ENCODE data around the gene GSTM1.
A peak's percentile ranks its signal among the peaks of the same experiment; 100 is the strongest.

Gene GSTM1

DNA sequence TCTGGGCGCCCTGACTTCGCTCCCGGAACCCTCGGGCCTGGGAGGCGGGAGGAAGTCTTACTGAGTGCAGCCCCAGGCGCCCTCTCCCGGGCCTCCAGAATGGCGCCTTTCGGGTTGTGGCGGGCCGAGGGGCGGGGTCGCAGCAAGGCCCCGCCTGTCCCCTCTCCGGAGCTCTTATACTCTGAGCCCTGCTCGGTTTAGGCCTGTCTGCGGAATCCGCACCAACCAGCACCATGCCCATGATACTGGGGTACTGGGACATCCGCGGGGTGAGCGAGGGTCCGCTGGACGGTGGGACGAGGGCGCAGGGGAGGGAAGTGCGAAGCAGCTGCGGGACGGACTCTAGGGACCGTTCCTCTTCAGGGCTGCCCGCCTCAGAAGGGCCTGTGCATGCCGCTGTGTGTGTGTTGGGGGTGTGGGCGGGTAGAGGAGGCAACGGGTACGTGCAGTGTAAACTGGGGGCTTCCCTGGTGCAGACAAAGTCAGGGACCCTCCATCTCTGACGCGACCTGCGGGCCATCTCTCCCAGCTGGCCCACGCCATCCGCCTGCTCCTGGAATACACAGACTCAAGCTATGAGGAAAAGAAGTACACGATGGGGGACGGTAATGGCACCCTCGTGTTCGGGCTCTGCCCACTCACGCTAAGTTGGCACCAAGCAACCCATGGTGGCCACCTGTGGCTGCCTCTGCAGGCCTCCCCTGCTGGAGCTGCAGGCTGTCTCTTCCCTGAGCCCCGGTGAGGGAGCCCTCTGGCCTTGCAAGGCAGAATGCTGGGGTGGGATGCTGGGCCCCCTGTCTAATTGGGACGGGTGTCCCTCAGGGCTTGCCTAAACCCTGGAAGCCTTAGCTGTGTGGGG lies at the start of gene GSTM1:
TSS of gene GSTM1 (plus strand) at position 177 of the 859 bp plus-strand sequence. CDS start at position 234, 57 bp downstream.
- DNase-seq, result no peak

DNA sequence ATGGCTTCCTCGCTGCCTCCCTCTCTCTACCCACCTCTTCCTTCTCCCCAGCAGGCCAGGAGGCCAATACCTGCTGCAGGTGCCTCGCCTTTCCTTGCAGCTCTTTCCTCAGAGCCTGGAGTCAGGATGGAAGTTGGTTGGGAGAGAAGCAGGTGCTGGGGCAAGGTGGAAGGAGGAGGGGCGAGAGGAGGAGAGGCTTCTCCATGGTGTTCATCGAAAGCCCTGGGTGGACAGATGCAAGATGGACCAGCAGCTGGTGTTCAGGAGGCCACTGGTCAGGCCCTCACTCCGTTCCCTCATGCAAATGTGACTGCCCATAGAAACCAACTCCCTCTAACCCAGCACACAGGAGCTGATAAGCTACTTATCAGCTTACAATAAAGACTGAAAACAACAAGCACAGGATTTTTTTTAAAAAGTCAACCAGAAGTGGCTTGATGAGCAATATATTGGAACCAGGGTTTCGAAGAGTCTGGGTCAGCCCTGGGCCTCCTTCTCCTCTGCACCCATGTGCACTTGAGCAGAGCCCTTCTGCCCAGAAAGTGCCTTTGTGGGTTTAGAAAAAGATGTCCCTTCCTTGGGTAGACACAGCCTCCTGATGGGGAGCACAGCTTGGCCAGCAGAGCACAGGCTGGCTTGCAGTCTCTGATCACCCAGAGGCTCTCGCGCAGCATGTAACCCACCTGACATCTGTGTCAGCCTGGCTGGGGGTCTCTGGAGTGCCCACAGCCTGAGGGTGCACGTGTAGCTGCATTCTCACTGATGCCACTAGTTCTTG lies 48.4 kb upstream of the GSTM1 start:
- no peak for DNase-seq

DNA sequence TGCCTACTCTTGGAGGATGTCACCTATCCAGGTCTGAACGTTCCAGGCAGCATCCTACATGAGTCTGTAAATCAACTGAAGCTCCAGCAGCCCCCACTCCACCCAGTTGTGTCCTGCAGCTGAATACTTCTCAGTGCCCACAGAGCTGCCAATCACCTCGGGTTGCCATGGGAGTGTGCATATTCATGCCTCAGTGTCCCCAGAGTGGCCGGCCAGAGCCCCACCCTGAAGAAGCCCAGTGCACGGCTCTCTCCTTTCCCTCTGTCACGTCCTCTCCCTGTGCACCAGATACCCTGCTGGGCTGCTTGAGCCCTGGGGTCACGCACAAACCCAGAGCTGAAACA lies 47.8 kb upstream of the GSTM1 start:
- DNase-seq, result no peak

DNA sequence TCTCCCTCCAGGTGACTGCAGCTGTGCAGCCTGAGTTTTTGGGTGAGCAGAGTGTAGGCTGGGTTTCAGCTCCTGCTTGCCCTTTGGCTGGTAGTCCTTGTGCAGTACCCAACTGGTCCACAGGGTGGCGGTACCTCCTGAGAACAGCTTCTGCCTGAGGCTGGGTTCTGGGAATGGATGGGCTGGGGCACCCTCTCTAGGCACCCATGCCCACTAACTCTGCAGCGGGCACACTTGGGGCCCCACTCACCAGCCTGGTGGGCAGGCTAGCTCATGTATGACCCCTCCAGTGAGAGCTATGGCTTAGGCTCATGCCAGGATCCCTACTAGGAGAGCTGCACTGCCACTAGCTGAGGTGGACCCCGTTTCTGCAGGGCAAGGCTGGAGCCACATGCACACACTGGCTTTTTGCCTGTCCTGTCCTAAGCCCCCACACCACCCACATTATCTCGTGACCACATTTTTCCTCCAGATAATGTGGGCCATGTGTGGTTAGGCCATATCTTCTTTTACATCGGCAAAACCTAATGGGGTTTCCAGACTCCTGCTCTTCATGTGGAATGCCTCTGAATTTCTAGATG lies 47.2 kb upstream of the GSTM1 start:
- DNase-seq, result peak; percentile 87

DNA sequence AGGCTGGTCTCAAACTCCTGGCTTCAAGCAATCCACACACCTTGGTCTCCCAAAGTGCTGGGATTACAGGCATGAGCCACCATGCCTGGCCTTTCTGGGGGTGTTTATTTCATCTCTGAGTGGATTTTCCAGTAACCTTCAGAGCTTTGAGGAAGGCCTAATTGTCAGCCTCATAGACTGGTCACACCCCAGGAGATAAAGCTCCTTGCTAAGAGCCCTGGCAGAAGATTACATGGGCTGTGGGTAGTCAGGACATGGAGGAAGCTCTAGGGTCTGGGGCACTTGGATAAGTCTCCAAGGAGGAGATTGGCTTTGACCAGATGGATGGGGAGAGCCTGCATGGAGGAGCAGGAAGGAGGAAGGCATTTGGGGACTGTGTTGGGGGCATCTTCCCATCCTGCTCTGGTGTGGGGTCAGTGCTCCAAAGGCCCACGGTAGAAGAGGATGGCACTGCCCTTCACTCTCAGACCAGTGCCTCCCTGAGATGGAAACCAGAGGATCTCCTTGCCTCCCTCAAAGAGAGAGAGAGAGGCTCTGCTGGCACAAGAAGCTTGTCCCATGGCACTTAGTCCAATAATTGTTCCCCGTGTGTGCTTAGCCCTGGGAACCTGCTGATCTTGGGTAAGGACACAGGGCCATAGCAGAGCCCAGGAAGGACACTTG lies 46.4 kb upstream of the GSTM1 start:
- no peak for DNase-seq

DNA sequence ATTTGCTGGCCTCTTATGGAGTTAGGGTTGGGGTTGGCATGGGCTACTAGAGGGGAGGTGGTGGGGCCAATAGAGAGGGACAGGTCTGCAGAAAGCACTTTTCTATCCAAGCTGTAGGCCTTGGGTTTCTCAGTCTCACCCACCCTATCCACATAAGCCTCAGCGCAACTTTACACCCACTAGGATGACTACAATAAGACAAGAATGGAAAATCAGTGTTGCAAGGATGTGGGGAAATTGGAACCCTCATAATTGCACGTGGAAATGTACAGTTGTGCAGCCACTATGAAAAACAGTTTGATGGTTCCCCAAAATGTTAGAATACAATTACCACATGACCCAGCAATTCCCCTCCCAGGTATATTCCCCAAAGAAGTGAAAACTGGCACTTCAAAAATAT lies 45.8 kb upstream of the GSTM1 start:
- DNase-seq, result no peak

DNA sequence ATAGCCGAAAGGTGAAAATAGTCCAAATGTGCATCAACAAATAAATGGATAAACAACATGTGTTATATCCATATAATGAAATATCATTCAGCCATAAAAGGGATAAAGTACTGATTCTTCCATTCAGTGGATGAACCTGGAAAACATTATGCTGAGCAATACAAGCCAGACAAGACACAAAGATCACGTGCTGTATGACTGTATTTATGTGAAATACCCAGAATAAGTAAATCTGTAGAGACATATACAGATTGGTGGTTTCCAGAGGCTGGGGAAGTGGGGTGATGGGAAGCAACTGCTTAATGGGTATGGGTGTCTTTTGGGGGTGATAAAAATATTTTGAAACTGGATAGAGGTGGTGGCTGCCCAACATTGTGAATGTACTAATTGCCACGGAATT lies 45.0 kb upstream of the GSTM1 start:
- DNase-seq, result no peak

DNA sequence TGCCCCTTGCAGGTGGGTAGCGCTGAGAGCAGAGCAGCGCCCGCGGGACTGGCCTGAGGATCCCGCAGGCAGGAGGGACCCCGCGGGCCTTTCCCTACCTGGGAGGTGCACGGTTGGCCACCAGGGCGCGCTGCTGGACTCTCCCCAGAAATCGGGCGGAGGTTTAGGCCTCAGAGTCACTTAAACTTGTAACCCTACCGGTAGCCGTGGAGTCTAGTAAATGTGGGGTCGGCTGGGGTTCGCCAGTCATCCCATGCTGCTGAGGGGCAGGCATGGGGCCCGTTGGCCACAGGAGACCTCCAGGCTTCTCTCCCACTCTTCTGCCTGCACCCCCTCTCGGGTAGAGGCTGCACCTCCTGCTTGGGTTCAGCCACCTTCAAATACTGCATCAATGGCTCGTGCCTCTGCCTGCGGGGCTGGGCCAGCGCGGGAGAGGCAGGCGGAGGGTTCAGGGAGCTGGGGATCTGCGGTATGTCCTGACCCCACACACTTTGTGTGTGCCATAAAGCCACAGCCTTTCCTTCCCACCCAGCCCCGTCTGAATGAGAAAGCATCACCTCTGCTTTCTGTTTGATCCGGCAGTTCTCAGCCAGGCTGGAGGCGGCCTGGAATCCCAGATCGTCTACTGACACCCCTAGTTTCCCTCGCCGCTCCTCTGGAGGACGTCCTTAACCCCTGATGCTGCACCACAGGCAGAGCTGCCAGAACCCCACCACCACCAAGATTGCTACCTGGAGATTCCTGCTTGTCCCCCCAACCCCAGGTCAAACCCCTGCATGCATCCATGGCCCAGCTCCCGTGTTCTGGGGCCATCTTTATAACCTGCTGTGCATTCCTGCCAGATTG lies 44.0 kb upstream of the GSTM1 start:
- peak; percentile 84 for DNase-seq

DNA sequence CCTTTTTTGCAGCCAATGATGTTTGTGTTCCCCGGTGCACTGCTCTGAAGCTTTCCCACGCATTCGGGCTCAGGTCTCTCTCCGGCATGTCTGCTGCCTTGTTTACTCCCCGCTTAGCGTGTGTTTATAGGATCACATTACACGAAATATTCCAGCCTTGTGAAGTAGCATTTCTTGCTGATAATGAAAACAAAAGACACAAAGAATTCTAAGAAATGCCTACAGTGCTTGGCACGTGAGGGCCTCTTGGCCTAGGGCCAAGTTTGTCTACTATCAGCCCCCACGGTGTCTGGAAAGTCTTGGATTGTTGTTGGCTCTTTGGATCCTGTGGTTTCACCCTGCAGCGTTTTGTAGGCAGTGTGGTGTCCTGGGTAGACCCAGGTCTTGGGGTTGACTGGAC lies 42.9 kb upstream of the GSTM1 start:
- DNase-seq, result no peak

DNA sequence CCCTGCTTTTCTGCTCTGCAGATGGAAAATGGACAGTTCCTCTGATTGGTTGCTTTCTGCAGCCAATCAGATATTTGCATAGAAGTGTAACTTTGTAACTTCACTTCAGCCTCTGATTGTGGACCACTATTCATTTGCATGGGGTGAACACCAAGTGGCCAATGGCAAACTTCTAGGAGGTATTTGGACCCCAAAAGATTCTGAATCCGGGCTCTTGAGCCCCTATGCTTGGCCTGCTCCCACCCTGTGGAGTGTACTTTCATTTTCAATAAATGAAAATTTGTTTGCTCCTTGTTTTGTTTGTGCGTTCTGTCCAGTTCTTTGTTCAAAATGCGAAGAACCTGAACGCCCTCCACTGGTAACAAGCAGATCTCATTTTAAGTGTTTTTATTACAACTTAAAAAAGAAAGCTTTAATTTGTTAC lies 38.1 kb upstream of the GSTM1 start:
- no peak for DNase-seq

DNA sequence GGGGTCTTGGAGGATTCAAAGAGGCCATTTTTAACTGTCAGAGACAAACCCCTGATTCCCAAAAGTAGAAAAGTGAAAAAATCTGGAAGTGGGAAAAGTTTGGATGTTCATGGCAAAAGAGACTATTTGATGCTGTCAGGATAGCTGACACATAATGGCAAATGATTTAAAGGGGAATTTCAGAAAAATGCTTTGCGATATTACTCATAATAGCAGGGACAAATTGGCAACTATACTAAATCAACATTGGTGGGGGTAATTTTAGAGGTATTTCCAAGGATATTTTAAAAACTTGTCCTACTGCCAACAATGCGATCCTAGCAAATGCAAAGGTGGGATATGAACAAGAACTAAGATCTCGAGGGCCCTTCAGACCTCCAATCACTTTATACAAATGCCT lies 37.0 kb upstream of the GSTM1 start:
- no peak for DNase-seq

DNA sequence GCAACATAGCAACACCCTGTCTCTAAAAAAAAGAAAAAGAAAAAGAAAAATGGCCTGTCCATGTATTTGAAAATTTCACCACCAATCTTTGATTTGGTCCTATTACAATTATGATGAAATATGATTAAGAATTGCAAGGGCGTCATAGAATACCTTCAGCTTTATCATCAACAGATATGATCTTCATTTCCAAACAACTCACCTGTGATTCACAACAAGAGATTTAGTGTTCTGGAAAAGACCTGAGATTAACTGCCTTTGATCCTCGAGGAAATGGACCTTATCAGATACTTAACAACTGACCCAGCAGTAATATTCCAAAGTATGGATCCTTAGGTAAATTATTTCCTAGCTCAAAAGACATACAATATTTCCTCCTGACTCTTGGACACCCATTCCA lies 35.2 kb upstream of the GSTM1 start:
- no peak for DNase-seq

DNA sequence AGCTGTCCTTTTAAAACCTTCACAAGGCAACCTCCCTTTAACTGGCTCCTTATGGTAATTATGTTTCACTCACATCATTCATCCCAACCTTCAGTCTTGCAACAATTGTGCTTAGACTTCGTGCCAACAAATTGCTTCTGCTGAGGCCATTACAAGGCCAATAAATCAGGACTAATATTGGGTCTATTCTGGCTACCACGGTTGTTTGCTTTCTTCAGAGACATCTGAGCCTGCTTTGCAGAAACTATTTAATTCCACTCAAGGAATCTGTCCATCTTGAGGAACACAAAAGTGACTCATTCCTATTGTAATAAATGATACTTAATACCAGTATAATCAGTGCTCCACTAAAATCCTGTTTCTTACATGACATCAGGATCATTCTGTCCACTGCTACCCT lies 34.3 kb upstream of the GSTM1 start:
- DNase-seq, result no peak

DNA sequence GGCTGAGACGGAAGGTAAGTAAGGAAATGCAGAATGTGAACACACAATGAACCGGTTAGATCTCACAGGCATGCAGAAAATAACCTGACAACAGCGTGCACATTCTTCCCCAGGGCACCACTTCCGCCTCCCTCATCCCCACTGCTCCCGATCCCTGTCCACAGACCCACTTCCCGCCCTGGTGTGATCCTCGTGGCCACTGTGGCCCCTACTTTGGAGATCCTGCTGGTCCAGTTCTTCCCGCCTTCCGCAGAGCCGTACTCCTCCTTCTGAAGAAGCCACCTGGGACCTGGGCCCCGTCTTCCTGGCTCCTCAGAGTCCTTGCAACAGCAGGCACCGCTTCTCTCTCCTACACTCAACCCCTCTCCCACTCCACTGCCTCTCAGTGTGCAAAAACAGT lies 33.1 kb upstream of the GSTM1 start:
- DNase-seq, result no peak

DNA sequence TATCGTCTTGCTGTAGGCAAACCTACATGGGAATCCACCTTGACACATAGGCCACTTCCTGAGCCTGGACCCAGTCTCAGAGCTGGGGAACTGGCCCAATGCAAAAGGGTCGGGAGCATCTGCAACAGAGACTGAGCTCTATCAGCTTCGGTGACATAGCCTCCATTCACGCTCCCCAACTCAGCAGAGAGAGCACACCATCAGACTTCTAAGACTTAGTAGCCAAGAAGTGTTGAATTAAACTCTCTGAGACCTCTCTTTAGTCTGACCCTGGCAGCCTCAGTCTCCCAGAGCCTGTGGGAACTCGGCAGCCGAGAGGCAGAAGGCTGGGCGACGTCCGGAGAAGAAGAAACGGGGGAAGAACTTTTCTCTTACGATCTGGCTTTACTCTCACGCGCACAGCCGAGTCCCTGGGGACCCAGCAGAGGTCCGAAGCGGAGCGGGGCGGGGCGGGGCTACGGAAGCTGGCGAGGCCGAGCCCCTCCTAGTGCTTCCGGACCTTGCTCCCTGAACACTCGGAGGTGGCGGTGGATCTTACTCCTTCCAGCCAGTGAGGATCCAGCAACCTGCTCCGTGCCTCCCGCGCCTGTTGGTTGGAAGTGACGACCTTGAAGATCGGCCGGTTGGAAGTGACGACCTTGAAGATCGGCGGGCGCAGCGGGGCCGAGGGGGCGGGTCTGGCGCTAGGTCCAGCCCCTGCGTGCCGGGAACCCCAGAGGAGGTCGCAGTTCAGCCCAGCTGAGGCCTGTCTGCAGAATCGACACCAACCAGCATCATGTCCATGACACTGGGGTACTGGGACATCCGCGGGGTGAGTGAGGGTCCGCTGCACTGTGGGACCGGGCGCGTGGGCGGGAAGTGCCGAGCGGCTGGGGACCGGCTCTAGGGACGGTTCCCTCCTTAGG lies 31.8 kb upstream of the GSTM1 start, which contains the start of gene GSTM4:
TSS of gene GSTM4 (plus strand) at position 485 of the 905 bp plus-strand sequence. CDS start at position 776, 291 bp downstream.
- DNase-seq, result peak; percentile 60

DNA sequence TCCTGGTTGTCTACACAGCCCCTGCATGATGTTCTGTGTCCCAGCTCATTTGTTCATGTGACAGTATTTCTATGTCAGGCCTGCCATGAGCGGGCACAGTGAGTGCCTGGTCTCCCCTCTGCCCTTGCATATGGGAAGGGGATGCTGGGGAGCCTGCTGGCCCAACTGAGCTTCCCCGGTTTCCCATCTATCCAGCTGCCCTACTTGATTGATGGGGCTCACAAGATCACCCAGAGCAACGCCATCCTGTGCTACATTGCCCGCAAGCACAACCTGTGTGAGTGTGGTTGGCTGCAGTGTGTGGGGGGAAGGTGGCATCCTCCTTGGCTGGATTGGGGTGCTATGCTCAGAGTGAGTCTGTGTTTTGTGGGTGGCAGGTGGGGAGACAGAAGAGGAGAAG lies 30.2 kb upstream of the GSTM1 start:
- DNase-seq, result no peak

DNA sequence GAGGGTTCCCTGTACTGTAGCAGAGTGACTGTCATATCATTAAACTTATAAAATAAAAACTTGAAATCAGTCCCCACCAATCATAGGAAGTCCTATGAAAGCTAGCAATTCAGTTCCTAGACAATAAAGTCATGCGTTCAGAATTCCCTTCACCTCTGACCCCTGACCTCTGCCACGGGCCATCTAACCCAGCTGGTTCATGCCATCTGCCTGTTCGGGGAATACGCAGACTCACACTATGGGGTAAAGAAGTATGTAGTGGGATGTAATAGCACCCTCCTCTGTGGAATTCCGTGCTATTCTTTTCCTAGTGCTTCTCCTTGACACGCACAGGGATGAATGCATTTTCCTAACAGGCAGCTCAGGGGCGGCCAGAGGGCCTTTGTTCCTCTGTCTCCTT lies 29.6 kb upstream of the GSTM1 start:
- no peak for DNase-seq

DNA sequence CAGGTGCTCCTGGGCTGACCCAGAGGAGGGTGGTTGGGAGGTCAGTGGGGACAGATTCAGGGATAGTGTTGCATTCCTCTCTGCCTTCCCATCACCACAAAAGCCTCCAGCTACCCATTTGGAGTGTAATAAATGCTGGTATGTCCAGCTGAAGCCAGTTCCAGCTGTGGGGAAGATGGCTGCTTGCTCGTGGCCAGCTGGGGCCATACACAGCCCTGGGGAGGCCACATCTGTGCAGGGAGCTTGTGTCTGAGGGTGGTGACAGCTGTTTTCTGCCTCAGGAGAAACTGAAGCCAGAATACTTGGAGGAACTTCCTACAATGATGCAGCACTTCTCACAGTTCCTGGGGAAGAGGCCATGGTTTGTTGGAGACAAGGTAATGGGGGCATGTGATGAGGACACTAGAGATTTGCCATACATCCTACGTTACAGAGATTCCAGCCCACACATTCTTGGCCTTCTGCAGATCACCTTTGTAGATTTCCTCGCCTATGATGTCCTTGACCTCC lies 29.0 kb upstream of the GSTM1 start:
- no peak for DNase-seq

DNA sequence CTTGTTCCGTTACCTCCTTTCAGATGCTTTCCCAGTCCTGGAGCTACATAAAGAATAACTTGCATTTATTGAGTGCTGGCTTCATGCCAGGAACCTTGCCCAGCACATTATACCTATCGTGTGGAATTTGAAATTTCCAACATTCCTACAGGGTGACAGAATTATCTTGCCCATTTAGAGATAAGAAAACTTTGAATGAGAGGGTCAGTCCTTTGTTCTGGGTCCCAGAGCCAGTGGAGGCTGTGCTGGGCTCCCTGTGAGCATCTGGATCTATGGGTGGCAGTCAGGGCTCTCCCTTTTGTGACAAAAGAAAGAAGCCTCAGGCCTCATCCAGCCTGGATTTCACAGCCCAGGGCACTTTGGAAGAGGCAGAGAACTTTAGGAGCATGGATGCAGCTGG lies 28.5 kb upstream of the GSTM1 start:
- no peak for DNase-seq

DNA sequence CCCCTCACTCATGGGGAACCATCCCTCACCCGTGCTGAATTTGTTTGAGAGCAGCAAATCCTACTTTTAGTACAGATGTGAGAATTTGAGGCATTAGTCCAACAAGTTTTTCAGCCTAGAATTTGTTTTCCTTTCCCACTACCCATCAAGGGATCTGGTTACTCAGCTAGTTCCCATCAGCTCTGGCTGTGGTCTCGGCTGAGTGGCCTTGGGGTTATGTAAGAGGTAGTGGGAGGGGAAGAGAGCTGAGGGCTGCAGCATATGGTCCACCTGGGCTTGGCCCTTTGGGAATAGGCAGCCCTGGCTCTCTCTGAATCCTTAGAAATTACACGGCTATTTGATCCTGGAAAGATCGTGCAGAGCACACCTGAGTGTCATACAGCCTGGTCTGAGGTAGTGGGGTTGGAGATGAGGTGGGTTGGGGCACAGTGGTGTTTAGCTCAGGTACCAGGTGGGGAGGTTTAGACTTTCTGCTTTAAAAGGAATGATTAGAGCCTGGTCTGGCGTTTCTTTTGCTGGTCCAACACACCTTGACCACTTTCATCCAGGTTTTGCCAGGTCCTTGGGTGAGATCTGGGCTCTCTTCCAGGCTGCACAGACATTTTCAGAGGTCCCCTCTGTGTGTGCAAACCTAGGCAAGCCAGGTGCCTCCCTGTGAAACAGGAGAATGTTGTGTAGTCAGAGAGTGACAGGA lies 27.5 kb upstream of the GSTM1 start:
- DNase-seq, result no peak
